ENCODE results near the gene SGMS1.
"Not testable (repeated sequence)": the region's sequence is repeated elsewhere in the genome, so short reads cannot be mapped to it uniquely, and the experiment has no call there.

SGMS1 gene

DNA sequence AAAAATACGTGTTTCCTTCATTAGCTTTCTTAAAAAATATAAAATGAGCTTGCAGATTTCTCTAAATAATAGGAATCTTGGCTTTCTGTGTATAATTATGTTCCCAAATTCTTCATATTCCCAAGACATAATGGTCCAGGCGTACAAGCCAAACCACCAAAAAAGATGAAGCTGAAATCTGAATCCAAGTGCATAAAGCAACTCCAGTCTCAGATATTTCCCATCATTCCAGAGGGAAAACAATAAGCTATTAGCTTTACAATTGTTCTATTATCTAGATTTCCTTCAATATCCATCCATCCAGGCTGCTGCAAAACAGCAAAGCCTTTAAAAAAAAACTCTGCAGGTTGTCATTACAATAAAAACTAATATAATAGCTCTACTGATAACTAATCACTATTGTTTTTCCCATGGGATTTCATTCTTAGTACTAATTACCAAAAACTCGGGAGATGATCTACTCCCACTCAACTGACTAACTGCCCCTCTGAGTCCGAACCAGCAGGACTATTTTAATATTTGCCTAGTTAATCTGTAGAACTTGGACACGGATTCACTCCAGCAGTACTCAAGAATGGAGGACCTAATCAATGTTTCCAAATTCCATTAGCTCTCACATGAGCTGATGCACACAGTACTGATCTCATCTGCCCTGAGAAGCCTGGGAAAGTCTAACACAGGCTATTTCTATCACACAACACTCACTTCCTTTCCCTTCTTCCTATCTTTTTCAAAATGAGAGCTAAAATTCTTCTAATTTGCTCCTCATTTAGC, 263.5 kb downstream of the SGMS1 start:
- DNase-seq, result peak in 1 of 2 donors; percentile 41

DNA sequence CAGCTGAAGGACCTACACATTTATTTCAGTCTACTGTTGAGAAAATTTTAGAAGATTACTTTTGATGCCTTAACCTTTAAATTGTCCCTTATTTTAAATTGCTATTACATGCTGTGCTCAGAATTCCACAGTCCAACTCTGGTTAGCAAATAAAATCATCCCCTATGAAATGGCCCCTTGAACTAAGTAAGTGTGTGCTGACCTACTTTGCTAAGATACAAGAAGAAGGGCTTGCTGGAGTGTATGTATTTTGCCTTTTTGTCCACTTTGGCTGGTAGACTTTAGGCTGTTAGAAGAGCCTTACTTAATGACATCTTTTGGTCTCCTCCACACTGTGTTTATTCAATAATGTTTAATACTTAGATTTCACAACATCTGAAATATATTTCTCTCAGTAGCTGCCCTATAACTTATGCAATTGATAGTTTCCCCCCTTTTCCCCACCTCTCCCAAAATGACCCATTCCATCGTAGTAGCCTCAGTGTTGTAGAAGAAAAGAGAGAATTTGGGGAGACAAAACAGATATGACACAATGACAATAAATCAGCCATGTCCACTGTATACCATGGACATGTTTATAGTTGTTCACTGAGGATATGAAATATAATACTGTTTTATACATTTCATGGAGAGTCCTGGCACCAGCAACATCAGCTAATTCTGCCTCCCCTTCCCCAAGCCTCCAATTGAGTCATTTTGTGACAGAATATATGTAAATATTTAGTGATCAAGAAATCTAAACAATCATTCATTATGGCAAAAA, 264.6 kb downstream of the SGMS1 start:
- DNase-seq, result no peak

DNA sequence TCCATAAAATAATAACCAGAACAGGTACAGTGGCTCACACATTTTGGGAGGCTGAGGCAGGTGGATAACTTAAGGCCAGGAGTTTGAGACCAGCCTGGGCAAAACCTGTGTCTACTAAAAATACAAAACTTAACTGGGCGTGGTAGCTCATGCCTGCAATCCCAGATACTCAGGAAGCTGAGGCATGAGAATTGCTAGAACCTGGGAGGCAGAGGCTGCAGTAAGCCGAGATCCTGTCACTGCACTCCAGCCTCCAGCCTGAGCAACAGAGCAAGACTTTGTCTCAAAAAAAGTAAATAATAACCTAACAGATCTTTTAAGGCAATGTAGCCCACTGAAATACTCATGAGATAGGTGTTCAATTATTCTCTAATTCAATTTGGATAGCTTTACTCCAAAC, 265.3 kb downstream of the SGMS1 start:
- DNase-seq, result no peak

DNA sequence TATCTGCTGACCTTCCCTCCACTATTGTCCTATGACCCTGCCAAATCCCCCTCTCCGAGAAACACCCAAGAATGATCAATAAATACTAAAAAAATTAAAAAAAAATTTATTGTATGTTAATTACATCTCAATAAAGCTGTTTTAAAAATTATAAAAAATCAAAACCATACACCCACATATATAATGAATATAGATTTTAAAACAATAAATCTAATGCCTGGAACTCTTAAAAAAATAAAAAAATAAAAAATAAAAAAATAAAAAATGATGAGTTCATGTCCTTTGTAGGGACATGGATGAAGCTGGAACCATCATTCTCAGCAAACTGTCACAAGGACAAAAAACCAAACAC, 267.3 kb downstream of the SGMS1 start:
- DNase-seq, result not testable (repeated sequence)

DNA sequence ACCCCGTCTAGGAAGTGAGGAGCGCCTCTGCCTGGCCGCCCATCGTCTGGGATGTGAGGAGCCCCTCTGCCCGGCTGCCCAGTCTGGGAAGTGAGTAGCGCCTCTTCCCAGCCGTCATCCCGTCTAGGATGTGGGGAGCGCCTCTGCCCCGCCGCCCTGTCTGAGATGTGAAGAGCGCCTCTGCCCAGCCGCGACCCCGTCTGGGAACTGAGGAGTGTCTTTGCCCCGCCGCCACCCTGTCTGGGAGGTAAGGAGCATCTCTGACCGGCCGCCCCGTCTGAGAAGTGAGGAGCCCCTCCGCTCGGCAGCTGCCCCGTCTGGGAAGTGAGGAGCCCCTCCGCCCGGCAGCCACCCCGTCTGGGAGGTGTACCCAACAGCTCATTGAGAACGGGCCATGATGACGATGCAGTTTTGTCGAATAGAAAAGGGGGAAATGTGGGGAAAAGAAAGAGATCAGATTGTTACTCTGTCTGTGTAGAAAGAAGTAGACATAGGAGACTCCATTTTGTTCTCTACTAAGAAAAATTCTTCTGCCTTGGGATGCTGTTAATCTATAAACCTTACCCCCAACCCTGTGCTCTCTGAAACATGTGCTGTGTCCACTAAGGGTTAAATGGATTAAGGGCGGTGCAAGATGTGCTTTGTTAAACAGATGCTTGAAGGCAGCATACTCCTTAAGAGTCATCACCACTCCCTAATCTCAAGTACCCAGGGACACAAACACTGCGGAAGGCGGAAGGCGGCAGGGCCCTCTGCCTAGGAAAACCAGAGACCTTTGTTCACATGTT, 267.9 kb downstream of the SGMS1 start:
- DNase-seq, result not testable (repeated sequence)

DNA sequence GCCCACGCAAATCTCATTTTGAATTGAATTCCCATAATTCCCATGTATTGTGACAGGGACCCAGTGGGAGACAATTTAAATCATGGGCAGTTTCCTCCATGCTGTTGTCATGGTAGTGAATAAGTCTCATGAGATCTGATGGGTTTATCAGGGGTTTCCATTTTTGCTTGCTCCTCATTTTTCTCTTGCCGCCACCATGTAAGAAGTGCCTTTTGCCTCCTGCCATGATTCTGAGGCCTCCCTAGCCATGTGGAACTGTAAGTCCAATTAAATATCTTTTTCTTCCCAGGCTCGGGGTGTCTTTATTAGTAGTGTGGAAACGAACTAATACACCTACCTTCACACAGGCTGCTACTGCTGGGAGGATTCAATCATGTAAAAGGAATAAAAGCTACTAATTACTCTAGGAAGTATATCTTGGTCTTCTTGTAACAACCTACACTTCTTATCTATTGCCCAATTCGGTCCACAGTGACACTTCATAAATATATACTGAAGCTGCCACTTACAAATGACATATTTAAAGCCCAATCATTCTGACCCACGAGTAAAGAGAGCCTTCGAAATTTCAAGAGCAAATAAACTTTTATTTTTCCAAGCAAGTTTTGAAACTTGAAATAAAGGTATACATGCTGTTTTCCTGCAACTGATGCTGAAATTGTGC, 272.1 kb downstream of the SGMS1 start:
- DNase-seq, result no peak

DNA sequence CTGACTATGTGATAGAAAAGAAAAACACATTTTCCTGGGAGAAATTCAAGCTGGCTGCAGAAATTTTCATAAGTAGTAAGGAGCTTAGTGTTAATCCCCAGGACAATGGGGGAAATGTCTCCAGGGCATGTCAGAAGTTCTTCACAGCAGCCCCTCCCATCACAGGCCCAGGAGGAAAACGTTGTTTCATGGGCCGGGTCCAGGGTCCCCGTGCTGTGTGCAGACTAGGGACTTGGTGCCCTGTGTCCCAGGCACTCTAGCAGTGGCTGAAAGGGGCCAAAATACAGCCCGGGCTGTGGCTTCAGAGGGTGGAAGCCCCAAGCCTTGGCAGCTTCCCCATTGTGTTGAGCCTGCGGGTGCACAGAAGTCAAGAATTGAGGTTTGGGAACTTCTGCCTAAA, 273.4 kb downstream of the SGMS1 start:
- no peak for DNase-seq

DNA sequence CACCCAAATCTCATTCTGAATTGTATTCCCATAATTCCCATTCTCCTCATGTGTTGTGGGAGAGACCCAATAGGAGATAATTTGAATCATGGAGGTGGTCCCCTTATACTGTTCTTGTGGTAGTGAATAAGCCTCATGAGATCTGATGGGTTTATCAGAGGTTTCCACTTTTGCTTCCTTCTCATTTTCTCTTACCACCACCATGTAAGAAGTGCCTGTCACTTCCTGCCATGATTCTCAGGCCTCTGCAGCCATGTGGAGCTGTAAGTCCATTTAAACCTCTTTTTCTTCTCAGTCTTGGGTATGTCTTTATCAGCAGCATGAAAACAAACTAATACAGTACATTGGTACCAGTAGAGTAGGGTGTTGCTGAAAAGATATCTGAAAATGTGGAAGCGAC, 274.2 kb downstream of the SGMS1 start:
- DNase-seq, result no peak

DNA sequence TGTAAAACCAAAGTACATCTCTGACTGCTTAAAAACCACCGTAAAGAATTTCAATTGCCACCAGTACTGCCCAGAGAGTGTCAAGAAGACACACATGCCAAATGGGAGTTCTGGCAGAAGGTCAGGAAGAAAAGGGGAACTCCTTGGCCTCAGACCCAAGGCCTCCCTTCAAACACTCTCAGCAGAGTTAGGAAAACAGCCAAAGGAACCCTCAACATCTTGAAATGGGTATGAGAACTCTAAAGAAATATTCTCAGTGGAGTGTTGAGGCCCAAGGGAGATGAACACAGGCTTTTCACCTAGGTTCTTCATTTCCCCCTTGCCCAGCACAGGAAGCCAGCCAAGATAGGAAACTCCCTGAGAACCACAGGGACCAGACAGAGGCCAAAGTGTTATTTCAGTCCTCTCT, 276.4 kb downstream of the SGMS1 start:
- DNase-seq, result no peak

DNA sequence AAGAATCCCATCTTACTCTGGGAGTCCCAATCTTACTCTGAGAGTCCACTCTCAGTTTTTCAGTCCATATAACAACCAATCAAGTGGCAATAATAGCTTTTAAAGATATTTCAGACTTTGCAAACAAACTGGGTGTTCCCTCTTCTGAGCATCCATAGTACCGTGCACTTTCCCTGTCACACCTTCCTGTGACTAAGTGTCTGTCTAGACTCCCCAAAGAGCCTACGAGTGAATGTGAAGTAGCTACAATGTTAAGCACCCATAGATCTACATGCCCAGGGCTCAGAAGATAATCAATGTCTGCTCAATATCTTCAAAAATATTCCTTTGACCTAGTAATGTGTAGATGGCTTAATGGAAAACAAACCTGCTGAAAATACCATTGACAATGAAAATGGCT, 276.8 kb downstream of the SGMS1 start:
- DNase-seq, result no peak

DNA sequence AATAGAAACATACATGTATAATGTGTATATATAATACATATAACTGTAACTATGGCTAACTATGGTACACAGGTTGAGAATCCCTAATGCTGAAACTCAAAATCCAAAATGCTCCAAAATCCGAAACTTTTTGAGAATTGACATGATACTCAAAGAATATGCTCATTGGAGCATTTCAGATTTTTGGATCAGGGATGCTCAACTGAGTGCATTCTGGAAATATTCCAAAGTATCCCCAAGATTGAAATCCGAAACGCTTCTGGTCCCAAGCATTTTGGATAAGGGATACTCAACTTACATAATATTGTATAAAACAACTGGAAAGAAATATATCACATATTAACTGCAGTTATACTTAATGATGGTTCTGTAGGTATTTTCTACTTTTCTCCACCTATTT, 278.2 kb downstream of the SGMS1 start:
- no peak for DNase-seq

DNA sequence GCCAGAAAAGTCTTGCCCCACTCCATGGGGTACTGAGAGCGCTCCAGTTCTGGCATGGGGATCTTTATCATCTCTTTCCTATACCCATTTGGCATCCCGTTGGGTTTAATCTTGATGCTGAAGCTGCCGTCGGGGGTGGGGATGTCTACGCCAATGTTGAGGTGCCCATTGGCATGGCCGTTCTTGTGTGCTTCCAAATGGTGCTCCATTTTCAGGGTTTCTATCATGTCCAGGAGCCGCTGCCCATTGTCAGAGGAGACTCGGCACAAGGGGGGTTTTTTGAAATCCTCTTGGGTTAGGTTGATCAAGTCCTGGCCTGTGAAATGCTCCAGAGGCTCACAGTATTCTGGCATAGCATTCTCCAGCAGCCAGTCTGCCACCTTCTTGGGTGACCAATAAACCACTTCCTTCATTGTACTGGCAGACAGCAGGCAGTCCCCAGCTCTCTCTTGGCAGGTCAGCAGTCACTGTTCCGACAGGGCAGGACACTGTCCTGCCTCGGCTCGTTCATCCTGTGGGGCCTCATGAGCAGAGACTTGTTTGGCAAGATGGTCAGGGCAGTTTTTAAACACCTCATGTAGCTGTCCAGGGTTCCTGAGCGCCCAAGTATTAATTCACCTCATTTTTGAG, 279.9 kb downstream of the SGMS1 start:
- DNase-seq, result no peak

DNA sequence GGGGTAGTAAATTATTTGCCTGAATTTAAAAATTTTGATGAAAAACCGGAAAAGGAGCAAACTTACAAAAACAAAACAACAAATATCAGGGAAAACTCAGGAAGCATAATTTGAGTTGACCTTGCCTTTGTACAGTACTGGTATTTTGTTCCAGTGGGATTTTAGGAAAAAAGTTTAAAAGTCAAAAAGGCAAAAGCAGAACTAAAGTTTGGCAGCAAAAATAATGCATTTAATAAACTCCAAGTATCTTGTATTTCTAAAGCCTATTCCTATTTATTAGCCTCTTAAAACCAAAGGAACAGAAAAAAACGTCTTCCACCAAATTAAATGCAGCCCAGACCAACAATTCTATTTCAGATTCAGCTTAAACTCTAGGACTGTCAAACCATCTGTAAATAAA, 281.8 kb downstream of the SGMS1 start:
- no peak for DNase-seq

DNA sequence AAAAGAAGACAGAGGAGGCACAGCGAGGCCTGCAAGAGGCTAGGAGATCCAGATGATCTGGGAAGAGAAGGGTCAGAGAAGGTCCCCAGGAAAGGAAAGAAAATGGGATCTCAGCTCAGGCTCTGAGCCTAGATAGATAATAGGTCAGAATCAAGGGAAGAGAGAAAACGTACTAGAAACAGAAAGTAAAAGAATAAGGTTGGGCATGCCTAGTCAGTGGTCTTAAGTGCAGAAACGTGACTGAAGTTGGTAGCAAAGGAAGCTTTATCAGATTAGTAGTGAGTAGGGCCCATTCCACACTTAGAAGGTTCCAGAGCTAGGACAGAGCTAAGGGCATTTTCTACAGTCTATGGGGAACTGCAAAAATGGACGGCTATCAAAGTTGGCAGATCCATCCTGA, 287.6 kb downstream of the SGMS1 start:
- no peak for DNase-seq

DNA sequence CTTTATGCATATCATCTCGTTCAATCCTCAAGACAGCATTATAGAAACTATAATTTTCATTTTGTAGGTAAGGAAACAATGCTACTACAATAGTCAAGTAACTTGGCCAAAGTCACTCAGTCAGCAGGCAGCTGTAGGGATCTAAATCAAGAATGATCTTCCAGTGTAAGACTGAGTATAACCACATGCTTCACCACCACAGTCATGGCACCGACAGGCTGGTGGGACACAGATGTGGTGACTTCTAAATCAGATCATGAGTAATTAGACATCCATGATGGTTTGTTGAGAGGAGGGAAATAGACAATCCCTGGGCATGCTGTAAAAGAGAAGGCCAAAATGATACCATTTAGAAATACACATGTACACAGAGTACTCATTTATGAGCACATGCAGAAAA, 288.4 kb downstream of the SGMS1 start:
- no peak for DNase-seq

DNA sequence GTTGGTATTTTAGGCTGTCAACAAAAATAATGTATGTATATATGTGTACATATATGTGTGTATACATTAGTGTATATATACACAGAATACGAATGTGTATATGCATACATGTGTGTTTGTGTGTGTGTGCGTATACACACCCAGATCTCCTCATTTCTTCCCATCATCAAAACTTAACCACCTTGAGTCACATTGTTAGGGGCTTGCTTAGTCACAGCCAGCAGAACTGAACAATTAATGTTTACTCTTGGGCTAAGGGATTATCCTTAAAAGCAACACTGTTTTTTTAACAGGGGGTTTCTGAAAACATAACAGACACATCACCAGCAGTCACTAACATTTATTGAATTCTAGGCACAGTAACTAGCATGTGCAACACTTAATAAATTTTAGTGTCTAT, 289.5 kb downstream of the SGMS1 start:
- DNase-seq, result no peak

DNA sequence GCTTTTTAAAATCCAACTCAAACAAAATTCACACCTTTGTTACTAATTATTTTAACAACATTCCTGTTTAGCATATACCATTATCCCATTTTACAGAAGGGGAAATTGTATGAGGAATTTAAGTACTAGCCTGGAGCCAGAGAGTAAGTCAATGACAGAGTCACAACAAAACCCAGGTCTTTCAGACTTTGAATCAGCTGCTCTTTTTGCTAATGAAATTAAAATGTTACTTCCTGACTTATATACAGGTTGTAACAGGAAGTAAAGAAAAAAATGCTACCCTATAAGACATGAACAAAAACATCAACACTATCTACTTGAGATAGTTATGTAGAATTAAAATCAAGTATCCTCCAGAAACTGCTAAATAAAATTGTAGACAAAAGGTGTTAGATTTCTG, 289.9 kb downstream of the SGMS1 start:
- DNase-seq, result no peak

DNA sequence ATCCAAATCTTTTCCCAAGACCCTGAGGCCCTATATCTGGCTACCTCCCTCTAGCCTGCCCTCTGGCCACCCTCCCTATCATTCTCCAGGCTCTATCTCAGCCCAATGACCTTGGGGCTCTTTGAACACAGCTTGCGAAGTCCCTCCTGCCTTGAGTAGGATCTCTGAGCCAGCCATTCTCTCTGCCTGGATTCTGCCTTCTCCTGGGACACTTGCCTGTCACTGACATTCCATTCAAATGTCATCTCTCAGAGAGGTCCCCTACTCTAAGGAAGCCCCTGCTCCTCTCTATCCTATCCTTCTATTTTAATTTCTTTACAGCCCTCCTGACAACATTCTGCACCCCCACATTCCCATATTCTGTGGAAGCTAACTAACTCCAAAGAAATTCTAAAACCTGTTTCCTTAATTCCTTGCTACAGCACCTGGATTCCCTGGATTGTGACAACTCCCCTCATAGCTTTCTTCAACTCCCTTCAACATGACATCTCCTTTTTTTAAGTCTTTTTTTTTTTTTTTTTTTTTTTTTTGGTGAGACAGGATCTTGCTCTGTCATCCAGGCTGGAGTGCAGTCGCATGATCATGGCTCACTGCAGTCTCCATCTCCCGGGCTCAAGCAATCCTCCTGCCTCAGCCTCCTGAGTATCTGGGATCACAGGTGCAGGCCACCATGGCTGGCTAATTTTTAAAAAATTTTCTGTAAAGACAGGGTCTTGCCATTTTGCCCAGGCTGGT, 291.5 kb downstream of the SGMS1 start:
- DNase-seq, result no peak

DNA sequence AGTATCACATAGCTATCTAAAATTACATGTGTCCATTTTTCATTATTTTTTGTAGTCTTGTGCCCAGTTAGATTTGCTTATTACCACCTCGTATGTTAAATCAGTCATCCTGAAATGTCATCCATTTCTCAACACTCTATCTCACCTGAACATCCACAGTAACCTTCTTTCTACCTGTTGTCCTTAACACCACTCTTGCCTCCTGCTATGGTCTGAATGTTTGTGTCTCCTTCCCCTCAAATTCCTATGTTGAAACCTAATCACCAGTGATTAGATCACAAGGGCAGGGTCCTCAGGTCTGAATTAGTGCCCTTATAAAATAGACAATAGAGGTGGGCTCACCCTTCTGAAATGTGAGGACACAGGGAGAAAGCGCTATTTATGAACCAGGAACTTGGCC, 292.3 kb downstream of the SGMS1 start:
- no peak for DNase-seq

DNA sequence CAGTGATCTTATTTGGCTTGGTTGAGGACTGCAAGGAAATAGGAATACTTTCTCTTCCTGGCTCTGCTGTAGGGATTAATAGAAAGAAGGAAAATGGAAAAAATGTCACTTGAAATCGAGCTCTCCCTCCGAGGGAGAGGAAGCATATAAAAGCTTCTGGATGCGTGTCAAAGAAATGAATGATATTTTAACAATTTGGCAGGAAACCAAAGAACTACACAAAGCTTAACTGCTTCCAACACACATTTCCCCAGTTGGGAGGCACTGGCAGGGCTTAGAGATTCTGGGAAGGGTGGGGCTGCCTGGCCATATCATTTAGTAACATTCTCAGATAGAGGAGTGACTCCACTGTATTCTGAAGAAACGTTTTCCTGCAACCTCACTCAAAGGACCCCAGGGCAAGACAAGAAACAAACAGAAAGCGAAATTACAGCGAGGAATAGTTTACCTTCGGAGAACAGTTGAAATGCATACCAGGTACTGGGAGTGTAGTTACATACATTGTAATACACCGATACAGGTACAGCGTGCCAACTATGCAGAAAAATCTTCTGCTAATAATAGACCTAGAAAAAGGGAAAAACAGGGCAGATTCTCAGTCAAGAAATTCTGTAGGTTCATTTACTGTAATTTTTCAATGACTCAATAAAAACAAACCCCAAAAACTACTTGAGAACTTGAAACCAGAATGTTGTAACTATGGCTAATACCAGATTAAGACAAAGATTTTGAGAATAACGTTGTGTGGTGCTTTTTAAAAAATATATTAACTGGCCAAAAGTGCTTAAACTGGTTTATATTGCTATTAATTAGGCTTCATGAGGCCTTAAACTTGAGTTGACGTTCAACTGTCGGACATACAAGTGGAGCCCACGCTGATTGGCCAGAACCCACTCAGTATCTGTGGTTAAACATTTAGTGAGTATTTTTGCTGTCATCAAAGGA, 296.7 kb downstream of the SGMS1 start:
- no peak for DNase-seq

DNA sequence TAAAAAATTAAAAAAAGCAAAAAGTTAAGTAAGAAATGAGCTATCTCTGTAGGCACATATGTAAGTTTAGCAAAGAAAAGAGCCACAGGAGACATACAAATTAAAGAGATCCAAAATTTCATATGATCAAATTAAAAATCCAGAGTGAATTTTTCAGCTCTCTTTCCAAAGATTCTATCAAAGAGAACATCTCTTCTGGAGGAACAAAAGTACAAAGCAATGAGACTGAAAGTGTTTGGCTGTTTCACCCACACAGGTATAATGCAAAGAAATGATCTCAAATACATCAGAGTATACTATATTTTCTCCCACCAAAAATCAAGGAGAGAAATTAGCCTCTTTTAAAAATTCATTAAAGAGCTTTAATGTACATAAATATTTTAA, 297.6 kb downstream of the SGMS1 start:
- DNase-seq, result no peak

Measured in hippocampal formation (tissue), 2 donors.